Erythroblast (primary cell): ENCODE measurements around the gene ZWILCH.

Source experiments
- GATA1 ChIP-seq: IDR thresholded peaks from 2 replicates; pipeline ENCODE4 v1.6.1; 2011; ENCODE audit warnings: low read depth, mild to moderate bottlenecking, control low read depth, low read length, moderate library complexity
- POLR2A ChIP-seq: IDR thresholded peaks from 2 replicates; pipeline ENCODE4 v1.6.1; 2011; ENCODE audit warnings: mild to moderate bottlenecking, low read length

- peak; percentile 9 for TF ChIP-seq POLR2A
- no peak for TF ChIP-seq GATA1
Observed at GRCh38 chr15:66502491-66502890, 2.6 kb upstream of the ZWILCH start.
